Right lung (tissue), 10 donors: ENCODE results near the gene HYKK. TPM values are rescaled to one million over a fixed set of nuclear protein-coding genes. Genes with fewer than 3 reads are reported as not detected.
A peak's percentile ranks its signal among the peaks of the same experiment; 100 is the strongest.
"Not testable (repeated sequence)": the region's sequence is repeated elsewhere in the genome, so short reads cannot be mapped to it uniquely, and the experiment has no call there.

Source experiments
- DNase-seq, 2 donors: peaks; one replicate each; pipeline ENCODE4 v3.0.0-alpha.2; 2013
- long read RNA-seq, 8 donors: transcript quantifications; one replicate each; lab custom pipeline, GENCODE V29; 2026
- polyA plus RNA-seq, 5 donors: library from polyadenylated mRNA; unstranded; fragments of 120-200 nt; gene quantifications; one replicate each; pipeline versions ENCODE4 v1.2.1 to v1.2.3, GENCODE V29; 2013; ENCODE audit warnings: inconsistent platforms in 1 of 5, low replicate concordance in 1 of 5; ENCODE audit not compliant: insufficient read length in 5 of 5, insufficient read depth in 1 of 5

HYKK gene, protein sequence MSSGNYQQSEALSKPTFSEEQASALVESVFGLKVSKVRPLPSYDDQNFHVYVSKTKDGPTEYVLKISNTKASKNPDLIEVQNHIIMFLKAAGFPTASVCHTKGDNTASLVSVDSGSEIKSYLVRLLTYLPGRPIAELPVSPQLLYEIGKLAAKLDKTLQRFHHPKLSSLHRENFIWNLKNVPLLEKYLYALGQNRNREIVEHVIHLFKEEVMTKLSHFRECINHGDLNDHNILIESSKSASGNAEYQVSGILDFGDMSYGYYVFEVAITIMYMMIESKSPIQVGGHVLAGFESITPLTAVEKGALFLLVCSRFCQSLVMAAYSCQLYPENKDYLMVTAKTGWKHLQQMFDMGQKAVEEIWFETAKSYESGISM
- polyA plus RNA-seq = 1 to 10 TPM; 4.3 to 6.9 (median 6.1) TPM
- long read RNA-seq, donor 1 = 0 reads
- long read RNA-seq, donor 2, partial matches to known transcripts = 0 of 1 reads
- long read RNA-seq, donor 2, other reads (novel, unspliced or antisense) = 0 of 1 reads
- long read RNA-seq, donor 3, partial matches to known transcripts = 0 of 1 reads
- long read RNA-seq, donor 3, other reads (novel, unspliced or antisense) = 0 of 1 reads
- long read RNA-seq, donor 4 = 0 reads
- long read RNA-seq, donor 5, partial matches to known transcripts = 0 of 2 reads
- long read RNA-seq, donor 5, other reads (novel, unspliced or antisense) = 0 of 2 reads
- long read RNA-seq, donor 6, partial matches to known transcripts = 0 of 3 reads
- long read RNA-seq, donor 6, other reads (novel, unspliced or antisense) = 0 of 3 reads
- long read RNA-seq, donor 7, partial matches to known transcripts = 0 of 1 reads
- long read RNA-seq, donor 7, other reads (novel, unspliced or antisense) = 0 of 1 reads
- long read RNA-seq, donor 8 = 0 reads

DNA sequence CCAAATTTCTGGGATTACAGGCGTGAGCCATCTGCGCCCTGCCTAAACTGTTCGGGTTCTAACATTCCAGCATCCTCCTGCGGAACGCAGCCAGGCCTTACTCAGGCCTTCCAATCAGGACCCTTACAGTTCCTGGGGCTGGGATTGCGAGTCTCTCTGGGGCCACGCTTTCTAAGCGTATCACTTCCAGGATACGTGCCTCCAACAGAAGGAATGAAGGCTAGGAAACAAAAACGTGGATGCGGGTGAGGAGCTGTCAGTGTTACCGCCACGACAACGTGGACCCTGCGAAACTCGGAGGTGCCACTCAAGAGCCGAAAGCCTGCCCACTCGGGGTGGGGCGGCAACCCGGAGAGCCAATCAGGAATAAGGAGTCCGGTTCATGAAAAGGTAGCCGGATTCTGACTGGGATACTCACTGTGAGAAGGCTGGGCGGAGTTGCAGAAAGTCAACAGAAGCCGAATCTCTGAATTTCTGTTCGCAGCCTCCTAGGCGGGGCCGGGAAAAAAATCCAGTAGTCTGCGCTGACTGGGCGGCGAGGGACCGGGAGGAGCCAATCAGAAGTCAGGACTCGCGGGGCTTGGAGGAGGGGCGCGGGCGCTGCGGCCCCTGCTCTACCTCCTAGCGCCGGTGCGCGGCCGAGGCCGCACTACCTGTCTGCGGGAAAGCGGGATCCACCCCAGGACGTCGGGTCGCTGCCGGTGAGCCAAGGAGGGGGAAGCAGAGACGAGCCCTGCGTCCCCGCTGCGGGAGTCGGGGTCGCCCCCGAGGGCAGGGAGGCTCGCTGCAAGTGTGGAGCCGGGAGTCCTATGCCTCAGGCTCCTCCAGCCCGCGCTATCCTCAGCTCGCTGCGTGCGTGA is at the start of gene HYKK:
Gene HYKK, plus strand, starts transcription at position 607 of the 860 bp plus-strand sequence. CDS start 5,512 bp downstream, outside the sequence.
- peak; percentile 91 to 94 for DNase-seq

DNA sequence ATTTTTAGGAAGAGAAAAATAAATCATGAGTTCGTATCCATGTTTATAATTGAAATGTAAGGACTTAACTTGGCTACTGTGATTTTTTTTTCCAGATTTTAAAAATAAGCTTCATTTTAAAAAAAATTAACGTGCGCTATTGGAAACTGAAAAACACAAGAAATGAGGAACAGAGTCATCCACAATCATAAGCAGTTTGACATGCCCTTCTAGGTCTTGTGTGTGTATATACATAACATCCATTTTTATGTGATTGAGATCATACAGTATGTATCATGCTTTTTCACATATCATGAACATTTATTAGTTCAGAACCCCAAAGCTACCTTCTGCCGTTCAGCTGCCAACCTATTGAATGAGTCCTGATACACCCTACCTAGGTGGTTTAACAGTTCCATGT is 46.6 kb upstream of the HYKK start:
- DNase-seq = no peak

DNA sequence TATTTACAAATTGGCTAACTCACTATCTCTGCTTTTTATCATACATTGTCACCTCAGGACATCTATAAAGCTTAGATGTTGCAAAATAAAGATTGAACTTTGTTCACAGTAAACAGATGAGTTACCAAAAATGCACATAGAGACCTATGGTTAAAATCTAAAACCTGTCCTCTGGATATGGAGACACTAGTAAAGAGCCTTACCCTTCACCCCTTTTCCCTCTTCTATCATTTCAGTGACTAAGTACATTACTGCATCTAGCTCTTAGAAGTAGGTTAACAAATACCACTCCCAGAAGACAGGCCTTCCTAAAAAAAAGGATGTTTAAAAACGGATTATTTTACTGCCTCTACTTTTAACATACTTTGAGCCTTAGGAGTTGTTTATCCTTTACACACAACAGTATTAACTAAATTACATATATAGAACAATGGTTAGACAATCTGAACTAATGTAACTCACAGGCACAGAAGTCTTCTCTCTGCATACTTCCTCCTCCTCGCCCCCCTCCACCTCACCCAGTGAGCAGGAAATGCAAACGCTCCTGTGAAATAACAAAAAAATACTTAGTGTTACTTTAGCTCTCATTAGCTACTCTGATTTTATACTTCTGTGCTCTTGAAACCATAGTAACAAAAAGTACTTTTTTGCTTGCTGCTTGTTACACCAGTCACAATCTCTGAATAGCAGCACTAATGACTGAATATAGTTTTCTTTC is 46.0 kb upstream of the HYKK start:
- no peak for DNase-seq

DNA sequence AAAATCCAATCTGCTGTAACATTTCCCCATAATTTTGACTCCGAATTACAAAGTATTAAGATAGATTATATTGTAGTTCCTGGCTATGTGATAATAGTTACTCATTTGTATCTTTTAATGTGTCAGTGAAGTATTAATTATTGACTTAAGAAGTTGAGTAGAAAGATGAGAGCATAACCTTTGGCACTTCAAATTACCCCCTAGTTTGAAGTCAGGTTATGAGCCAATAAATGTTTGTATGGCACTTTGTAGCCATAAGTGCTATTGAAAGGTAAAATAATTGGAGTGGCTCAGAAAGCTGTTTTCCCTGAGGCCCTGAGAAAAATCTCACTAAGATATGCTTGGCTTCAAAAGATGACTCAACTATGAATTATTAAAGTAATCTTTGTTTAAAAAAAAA is 38.3 kb upstream of the HYKK start:
- no peak for DNase-seq

DNA sequence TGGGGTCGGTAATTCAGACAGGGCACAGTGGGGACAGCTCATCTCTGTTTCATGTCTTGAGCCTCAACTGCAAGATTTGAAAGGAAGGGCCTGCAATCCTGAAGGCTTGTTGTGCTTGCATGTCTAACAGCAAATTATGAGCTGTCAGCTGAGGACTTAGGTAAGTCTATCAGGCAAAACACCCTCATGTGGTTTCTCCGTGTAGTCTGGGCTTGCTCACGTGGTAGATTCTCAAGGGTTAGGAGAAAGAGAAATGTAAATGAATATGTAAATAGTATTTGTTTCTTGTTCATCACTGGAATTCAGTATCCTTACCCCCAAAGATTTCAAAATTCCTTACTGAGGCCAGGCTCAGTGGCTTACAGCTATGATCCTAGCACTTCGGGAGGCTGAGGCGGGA is 30.1 kb upstream of the HYKK start:
- no peak for DNase-seq

DNA sequence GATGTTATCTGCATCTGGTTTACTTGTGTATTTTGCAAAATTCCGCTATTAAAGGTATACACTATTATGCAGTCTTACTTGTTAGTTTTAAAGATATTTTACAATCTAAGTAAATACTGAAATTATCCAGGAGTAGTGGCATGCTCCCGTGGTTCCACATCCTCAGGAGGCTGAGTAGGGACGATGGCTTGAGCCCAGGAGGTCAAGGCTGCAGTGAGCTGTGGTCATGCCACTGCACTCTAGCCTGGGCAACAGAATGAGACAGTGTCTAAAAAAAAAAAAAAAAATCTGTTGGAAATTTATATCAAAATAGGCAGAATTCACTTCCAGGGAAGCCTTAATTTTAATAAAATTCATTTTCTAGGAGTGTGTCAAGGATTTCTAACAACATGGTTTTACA is 27.7 kb upstream of the HYKK start:
- DNase-seq = no peak

DNA sequence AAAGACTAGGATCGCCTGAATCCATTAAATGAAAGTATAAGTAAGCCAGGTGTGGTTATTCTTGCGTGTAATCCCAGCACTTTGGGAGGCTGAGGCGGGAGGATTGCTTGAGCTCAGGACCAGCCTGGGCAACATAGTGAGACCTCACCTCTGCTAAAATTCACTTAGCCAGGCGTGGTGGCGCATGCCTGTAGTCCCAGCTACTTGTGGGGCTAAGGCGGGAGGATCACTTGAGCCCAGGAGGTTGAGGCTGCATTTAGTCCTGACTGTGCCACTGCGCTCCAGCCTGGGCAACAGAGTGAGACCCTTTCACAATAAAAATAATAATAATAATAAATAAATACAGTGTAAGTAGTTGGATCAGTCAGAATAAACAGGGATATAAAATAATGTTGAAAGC is 25.5 kb upstream of the HYKK start:
- no peak for DNase-seq

DNA sequence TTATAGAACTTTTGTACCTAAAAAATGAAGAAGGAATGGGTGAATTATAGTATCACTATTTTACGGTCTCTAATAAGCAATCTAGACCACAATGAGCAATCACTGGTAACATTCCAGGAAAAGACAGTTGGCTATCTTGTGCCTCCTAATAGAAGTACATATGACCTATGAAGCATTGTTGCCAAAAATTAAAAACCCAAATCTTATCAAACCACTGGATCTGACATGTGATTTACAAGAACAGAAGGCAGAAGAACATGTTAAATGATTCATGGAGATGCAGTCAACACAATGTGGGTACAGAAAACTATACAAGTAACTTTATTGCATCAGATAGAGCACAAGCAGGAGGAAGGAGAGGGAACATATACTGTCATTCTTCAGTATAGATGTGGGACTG is 14.5 kb upstream of the HYKK start:
- DNase-seq = no peak

DNA sequence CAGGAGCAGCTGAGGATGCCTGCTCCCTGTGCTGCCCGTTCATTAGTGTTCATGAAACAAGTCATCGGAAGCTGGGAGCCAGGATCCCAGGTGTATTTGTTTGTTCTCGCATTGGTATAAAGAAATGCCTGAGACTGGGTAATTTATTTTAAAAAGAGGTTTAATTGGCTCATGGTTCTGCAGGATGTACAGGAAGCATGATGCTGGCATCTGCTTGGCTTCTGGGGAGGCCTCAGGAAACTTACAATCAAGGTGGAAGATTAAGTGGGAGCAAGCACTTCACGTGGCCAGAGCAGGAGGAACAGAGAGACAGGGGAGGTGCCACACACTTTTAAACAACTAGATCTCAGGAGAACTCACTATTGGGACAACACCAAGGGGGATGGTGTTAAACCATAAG is 5.5 kb upstream of the HYKK start:
- no peak for DNase-seq

DNA sequence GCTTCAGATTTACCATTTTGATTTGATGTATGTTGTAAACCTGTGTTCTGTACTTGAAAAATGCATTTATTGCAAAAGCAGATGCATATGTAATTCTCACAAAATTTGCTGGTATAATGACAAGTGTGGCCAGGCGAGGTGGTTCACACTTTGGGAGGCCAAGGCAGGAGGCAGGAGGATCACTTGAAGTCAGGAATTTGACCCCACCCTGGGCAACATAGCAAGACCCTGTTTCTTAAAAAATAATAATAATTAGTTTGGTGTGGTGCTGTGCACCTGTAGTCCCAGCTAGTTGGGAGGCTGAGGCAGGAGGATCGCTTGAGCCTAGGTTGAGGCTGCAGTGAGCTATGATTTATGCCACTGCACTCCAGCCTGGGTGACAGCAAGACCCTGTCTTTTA is 4.7 kb upstream of the HYKK start:
- DNase-seq = no peak

DNA sequence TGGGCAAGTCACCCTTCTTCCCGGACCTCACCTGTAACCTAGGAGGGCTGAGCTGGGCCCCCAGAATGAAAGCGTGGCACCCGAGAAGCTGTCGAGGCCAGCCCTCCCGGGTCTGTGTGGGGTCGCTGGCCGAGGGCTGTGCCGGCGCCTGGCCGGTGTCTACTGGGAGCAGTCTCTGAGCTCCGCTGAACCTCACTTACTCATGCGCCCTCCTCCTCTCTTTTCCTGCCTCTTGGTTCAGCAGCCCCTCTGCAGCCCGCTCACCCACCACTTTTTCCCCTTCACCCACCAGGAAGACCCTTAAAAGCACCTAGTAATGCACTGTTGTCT is 419 bp downstream of the HYKK start:
- DNase-seq = no peak

DNA sequence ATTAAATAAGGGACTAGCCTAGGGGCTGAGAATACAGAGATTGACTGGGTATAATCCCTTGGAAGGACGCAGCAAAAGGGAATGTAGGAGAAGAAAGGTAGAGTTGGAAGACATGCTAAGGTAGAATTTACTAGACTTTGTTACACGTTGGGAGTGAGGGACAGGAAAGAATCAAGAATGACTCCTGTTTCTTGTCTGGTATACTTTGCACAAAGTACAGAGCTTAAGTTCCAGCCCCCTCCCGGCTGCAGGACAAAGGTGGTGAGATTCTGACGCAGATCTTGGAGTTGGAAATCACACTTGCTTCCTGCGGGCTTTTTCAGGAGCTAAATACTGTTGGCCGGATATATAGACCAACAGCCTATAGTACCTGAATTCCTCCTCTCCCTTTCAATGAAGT is 895 bp downstream of the HYKK start:
- no peak for DNase-seq

DNA sequence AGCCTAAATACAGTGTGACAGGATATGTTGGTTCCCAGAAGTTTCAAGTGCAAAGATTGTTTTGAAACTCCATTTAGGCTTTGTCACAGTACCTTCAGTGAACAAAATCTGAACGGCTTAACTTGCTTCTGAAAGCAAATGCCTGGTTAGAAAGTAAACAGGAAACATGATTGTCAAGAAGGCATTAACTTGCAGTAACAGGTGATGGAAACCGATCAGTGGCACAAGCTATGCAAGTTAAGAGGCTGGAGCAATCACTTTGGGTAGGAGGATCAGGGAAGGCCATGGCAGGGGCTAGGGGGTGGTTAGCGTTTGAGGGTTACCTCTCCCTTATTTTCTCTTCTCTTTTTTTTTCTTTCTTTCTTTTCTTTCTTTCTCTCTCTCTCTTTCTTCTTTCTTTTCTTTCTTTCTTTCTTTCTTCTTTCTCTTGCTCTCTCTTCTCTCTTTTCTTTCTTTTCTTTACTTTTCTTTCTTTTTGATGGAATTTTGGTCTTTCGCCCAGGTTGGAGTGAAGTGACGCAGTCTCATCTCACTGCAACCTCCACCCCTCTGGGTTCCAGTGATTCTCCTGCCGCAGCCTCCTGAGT is 2.4 kb downstream of the HYKK start:
- DNase-seq = no peak

DNA sequence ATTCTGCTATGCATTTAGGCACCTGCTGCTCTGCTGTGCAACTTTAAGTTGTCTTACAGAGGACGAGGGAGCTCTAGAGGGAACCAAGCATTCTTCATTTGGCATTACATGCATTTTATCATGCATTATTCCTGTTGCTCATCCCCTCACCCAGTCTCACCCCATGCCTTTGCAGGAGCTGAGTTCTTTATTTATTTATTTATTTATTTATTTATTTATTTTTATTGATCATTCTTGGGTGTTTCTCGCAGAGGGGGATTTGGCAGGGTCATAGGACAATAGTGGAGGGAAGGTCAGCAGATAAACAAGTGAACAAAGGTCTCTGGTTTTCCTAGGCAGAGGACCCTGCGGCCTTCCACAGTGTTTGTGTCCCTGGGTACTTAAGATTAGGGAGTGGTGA is 12.7 kb downstream of the HYKK start:
- DNase-seq = not testable (repeated sequence)

DNA sequence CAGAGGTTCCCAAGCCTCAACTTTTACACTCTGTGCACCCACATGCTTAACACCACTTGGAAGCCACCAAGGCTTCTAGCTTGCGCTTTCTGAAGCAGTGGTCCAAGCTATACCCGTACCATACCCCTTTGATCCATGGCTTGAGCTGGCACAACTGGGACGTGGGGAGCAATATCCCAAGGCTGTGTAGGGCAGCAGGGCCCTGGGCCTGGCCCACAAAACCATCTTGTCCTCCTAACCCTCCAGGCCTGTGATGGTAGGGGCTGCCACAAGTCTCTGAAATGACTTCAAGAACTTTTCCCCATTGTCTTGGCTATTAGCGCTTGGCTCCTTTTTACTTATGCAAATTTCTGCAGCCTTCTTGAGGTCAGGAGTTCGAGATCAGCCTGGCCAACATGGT is 16.9 kb downstream of the HYKK start:
- no peak for DNase-seq

DNA sequence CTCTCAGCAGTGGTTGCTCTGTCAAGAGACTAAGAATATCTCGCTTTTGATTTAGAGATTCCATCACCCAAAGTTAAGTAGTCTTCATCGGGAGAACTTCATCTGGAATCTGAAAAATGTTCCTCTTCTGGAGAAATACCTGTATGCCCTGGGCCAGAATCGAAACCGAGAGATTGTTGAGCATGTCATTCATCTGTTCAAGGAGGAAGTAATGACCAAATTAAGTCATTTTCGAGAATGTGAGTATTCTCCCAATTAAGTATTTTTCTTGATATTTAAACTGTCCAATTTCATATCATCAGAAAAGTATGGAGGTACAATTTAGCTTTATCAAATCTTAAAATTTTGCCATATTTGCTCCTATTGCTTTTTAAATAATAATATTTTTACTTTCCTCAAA is 19.9 kb downstream of the HYKK start:
- DNase-seq = no peak

DNA sequence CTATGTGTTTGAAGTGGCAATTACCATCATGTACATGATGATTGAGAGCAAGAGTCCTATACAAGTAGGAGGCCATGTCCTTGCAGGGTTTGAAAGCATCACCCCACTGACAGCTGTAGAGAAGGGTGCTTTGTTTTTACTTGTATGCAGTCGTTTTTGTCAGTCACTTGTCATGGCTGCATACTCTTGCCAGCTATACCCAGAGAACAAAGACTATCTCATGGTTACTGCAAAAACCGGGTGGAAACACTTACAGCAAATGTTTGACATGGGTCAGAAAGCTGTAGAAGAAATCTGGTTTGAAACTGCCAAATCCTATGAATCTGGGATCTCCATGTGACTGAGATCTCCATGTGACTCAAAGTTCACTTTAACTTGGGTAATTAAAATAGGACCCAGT is 26.0 kb downstream of the HYKK start:
- no peak for DNase-seq

DNA sequence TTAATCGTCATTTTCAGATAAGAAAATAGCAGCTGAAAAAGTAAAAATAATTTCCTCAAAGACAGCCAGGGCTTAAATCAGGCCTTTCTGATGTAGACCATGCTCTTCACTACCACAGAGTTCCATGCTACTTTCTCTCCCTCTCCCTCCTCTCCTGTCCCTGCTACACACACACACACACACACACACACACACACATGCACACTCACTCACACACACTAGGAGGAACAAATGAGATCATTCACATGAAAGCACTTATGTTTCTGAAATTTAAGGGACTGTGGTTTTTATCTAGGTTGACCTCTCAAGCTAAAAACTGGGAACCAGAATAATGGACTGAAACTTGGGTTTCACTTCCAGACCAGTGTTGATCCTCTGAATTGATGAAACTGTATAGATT is 28.8 kb downstream of the HYKK start:
- DNase-seq = no peak

DNA sequence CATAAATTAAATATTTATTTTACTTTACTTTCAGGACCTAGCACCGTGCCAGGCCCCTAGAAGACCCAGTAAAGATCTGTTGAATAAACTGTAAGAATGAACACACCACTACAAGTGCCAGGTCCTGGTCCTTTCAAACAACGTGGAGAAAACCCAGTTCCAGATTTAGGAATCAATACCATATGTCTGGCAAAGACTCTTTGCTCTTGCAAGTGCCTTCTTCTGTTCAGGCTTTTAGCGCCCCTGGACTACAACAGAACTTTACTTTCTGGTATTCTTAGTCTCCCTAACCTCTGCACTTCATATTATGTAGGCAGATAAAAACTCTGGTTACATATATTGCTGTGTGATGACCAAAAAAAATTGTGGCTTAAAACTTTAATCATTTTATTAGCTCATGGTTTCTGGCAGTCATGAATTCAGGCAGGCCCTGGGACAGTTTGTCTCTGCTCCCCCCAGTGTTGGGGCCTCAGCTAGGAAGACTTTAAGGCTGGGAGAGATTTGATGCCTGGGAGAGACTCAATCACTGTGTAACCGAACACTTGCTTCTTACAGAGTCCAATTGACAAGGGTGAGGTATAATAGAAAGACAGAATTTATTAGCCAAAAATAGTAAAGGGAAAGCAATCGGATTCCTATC is 30.0 kb downstream of the HYKK start:
- no peak for DNase-seq

DNA sequence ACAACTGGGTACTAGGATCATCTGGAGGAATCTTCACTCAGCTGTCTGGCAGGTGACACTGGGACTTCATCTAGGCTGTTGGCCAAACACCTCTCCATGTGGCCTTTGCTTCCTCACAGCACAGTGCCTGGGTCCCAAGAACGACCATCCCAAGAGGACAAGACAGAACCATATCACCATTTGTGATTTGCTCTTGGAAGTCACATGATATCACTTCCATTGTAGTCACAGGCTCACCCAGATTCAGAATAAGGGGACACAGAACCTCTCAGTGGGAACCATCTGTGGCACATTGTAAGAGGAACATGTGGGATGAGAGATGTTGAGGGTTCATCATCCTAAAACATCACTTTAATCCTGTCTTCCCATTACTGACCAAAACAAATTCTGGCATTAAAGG is 31.0 kb downstream of the HYKK start:
- DNase-seq = no peak
